ENCODE results near the gene XKR8. TPM values are rescaled to one million over a fixed set of nuclear protein-coding genes. Genes with fewer than 3 reads are reported as not detected.

XKR8 gene
- total and polyA plus RNA-seq, 8 donors = 0.58 to 33.9 (median 5.2) TPM

GRCh38 chr1:27928216-27928954 is 31.4 kb upstream of the XKR8 start:
- intact Hi-C loops (cut with DNase I; ENCODE audit: low total_unique reads) = no loop called here

GRCh38 chr1:27931184-27931583 is 28.6 kb upstream of the XKR8 start:
- no peak overlapping the region for H3K4me3 ChIP-seq

More at GRCh38 chr1:27928216-27928954, 31.4 kb upstream of the XKR8 start:
- 60 to 77% (median 65%) methylated on average over 5 of the region's 5 CpGs for WGBS, 5 donors
- no peak for DNase-seq
- Histone ChIP-seq H3K4me1 (no peaks in the 10 kb centered on the region), H3K27ac (no peak overlapping the region), H3K36me3 (no peaks in the 10 kb centered on the region), H3K4me3 (no peak overlapping the region), H3K27me3 (no peaks in the 10 kb centered on the region), H3K9me3 (no peaks in the 10 kb centered on the region)
- TF ChIP-seq POLR2AphosphoS5 (IDR thresholded peaks at IDR 0.05) (no peak), POLR2A (IDR thresholded peaks at IDR 0.05) (no peak), EP300 (IDR thresholded peaks at IDR 0.05) (no peak), CTCF (IDR thresholded peaks at IDR 0.05) (no peak)

GRCh38 chr1:27931759-27932158 is 28.0 kb upstream of the XKR8 start:
- WGBS, 5 donors = 78 to 89% (median 88%) methylated on average over 3 to 4 of the region's 4 CpGs
- no peak for TF ChIP-seq CTCF (IDR thresholded peaks at IDR 0.05)
- no peak for TF ChIP-seq POLR2A (IDR thresholded peaks at IDR 0.05)
- TF ChIP-seq POLR2AphosphoS5 (IDR thresholded peaks at IDR 0.05) = no peak
- no peak for TF ChIP-seq EP300 (IDR thresholded peaks at IDR 0.05)
- Histone ChIP-seq H3K36me3 (no peaks in the 10 kb centered on the region), H3K4me3 (no peak overlapping the region), H3K27me3 (peaks cover 0 to 24% (median 0%) of the 10 kb centered on the region in 3 donors), H3K4me1 (peaks cover 0 to 19% (median 6%) of the 10 kb centered on the region in 4 donors), H3K9me3 (no peaks in the 10 kb centered on the region), H3K27ac (no peak overlapping the region)
- DNase-seq = no peak
- intact Hi-C loops (cut with DNase I; ENCODE audit: low total_unique reads) = no loop called here

More at GRCh38 chr1:27931184-27931583, 28.6 kb upstream of the XKR8 start:
- WGBS, 5 donors = 84 to 94% (median 91%) methylated on average over 6 of the region's 6 CpGs
- H3K36me3 ChIP-seq = no peaks in the 10 kb centered on the region
- peaks cover 0 to 17% (median 6%) of the 10 kb centered on the region in 4 donors for H3K4me1 ChIP-seq
- H3K27me3 ChIP-seq = peaks cover 0 to 22% (median 0%) of the 10 kb centered on the region in 3 donors
- H3K27ac ChIP-seq = no peak overlapping the region
- intact Hi-C loops (cut with DNase I; ENCODE audit: low total_unique reads) = no loop called here
- no peaks in the 10 kb centered on the region for H3K9me3 ChIP-seq
- no peak for TF ChIP-seq POLR2A (IDR thresholded peaks at IDR 0.05)
- no peak for TF ChIP-seq CTCF (IDR thresholded peaks at IDR 0.05)
- TF ChIP-seq EP300 (IDR thresholded peaks at IDR 0.05) = no peak
- no peak for TF ChIP-seq POLR2AphosphoS5 (IDR thresholded peaks at IDR 0.05)
- DNase-seq = no peak

- TF ChIP-seq POLR2A (IDR thresholded peaks at IDR 0.05) (no peak), POLR2AphosphoS5 (IDR thresholded peaks at IDR 0.05) (peak in 2 of 3 donors; percentile 73 to 79), CTCF (IDR thresholded peaks at IDR 0.05) (peak in 2 of 7 experiments; percentile 12 to 18)
- Histone ChIP-seq H3K27ac (peak within 1 kb of the TSS; percentile 12 to 68 (median 64)), H3K27me3 (peaks cover 0 to 24% (median 0%) of the 10 kb centered on the region in 3 donors), H3K4me3 (peak within 1 kb of the TSS; percentile 31 to 52 (median 36)), H3K4me1 (peaks cover 0 to 19% (median 6%) of the 10 kb centered on the region in 4 donors), H3K36me3 (no peaks in the 10 kb centered on the region), H3K9me3 (no peaks in the 10 kb centered on the region)
- WGBS, 5 donors = 3 to 4% (median 3%) methylated on average over 16 of the region's 16 CpGs
- peak; percentile 76 to 80 for DNase-seq
- intact Hi-C loops (cut with DNase I; ENCODE audit: low total_unique reads) = no loop called here
Observed at GRCh38 chr1:27934818-27935549, 24.8 kb upstream of the XKR8 start, which contains the start of gene SMPDL3B. SMPDL3B (plus strand) TSS chr1:27935000; CDS start chr1:27935184, 184 bp downstream.
